HEK293 (cell line): ENCODE results near the gene CRYBA1.

Experiments
- ZBTB1 ChIP-seq: fragments of 450-650 bp; formaldehyde crosslinking; IDR thresholded peaks from 2 replicates; pipeline ENCODE4 v1.5.1; 2016; ENCODE audit warnings: missing biosample characterization, missing genetic modification characterization
- ZNF292 ChIP-seq: fragments of 450-650 bp; formaldehyde crosslinking; IDR thresholded peaks from 2 replicates; pipeline ENCODE4 v1.5.1; 2016; ENCODE audit warnings: low read depth, missing biosample characterization, missing genetic modification characterization, borderline replicate concordance
- ZNF692 ChIP-seq: fragments of 450-650 bp; formaldehyde crosslinking; IDR thresholded peaks from 2 replicates; pipeline ENCODE4 v1.5.1; 2016; ENCODE audit warnings: missing biosample characterization, missing genetic modification characterization
- ZSCAN16 ChIP-seq: fragments of 450-650 bp; formaldehyde crosslinking; IDR thresholded peaks from 2 replicates; pipeline ENCODE4 v1.5.1; 2016; ENCODE audit warnings: missing biosample characterization, missing genetic modification characterization
- ZSCAN5A ChIP-seq: fragments of 450-650 bp; formaldehyde crosslinking; IDR thresholded peaks from 2 replicates; pipeline ENCODE4 v1.5.1; 2016; ENCODE audit warnings: missing biosample characterization, missing genetic modification characterization
- ZXDB ChIP-seq: fragments of 450-650 bp; formaldehyde crosslinking; IDR thresholded peaks from 2 replicates; pipeline ENCODE4 v1.5.1; 2016; ENCODE audit warnings: missing biosample characterization, missing genetic modification characterization
- TF ChIP-seq, protein P1 (sequence below): fragments of 450-650 bp; formaldehyde crosslinking; IDR thresholded peaks from 2 replicates; pipeline ENCODE4 v1.5.1; 2016; ENCODE audit warnings: missing biosample characterization, missing genetic modification characterization
- TF ChIP-seq, protein P2 (sequence below): fragments of 450-650 bp; formaldehyde crosslinking; IDR thresholded peaks from 2 replicates; pipeline ENCODE4 v1.5.1; 2016; ENCODE audit warnings: missing biosample characterization, missing genetic modification characterization
- TF ChIP-seq, protein P3 (sequence below): fragments of 450-650 bp; formaldehyde crosslinking; IDR thresholded peaks from 2 replicates; pipeline ENCODE4 v1.5.1; 2016; ENCODE audit warnings: missing biosample characterization, missing genetic modification characterization

GRCh38 chr17:29263916-29264315 lies 17.3 kb downstream of the CRYBA1 start:
- TF ChIP-seq ZXDB (tag by site-specific recombination), result no peak
- TF ChIP-seq, protein P1, sequence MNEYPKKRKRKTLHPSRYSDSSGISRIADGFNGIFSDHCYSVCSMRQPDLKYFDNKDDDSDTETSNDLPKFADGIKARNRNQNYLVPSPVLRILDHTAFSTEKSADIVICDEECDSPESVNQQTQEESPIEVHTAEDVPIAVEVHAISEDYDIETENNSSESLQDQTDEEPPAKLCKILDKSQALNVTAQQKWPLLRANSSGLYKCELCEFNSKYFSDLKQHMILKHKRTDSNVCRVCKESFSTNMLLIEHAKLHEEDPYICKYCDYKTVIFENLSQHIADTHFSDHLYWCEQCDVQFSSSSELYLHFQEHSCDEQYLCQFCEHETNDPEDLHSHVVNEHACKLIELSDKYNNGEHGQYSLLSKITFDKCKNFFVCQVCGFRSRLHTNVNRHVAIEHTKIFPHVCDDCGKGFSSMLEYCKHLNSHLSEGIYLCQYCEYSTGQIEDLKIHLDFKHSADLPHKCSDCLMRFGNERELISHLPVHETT, result no peak
- TF ChIP-seq, protein P2, sequence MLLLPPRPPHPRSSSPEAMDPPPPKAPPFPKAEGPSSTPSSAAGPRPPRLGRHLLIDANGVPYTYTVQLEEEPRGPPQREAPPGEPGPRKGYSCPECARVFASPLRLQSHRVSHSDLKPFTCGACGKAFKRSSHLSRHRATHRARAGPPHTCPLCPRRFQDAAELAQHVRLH (tag by site-specific recombination), result no peak
- TF ChIP-seq, protein P3, sequence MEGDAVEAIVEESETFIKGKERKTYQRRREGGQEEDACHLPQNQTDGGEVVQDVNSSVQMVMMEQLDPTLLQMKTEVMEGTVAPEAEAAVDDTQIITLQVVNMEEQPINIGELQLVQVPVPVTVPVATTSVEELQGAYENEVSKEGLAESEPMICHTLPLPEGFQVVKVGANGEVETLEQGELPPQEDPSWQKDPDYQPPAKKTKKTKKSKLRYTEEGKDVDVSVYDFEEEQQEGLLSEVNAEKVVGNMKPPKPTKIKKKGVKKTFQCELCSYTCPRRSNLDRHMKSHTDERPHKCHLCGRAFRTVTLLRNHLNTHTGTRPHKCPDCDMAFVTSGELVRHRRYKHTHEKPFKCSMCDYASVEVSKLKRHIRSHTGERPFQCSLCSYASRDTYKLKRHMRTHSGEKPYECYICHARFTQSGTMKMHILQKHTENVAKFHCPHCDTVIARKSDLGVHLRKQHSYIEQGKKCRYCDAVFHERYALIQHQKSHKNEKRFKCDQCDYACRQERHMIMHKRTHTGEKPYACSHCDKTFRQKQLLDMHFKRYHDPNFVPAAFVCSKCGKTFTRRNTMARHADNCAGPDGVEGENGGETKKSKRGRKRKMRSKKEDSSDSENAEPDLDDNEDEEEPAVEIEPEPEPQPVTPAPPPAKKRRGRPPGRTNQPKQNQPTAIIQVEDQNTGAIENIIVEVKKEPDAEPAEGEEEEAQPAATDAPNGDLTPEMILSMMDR, result no peak
- no peak for TF ChIP-seq ZBTB1 (tag by site-specific recombination)
- no peak for TF ChIP-seq ZNF692 (tag by site-specific recombination)
- TF ChIP-seq ZSCAN16 (tag by site-specific recombination), result no peak
- TF ChIP-seq ZSCAN5A (tag by site-specific recombination), result no peak
- TF ChIP-seq ZNF292 (tag by site-specific recombination), result no peak
